Calu3 (cell line): Measurements from ENCODE around the gene BIRC5. TPM values are rescaled to one million over a fixed set of nuclear protein-coding genes. Genes with fewer than 3 reads are reported as not detected.

Experiments
- BruUV-seq: library from RNA; stranded (reverse); fragments of 400-500 nt; replicated peaks from 2 replicates; lab custom pipeline; 2021; lab: Mats Ljungman, UMichigan
- CTCF ChIA-PET: fragments of 300-600 bp; sonication (Branson Sonifier 250); formaldehyde crosslinking; loops from one replicate; lab custom pipeline; 2022; ENCODE audit warnings: antibody characterized with exemption; lab: Charles Lee
- DNase-seq: peaks from one replicate; pipeline ENCODE4 v3.0.0; 2022
- H3K27ac Mint-ChIP-seq: one replicate; pipeline ENCODE4 v1.8.0; 2022; ENCODE audit warnings: mixed read lengths; ENCODE audit not compliant: unreplicated experiment
- H3K27me3 Mint-ChIP-seq: one replicate; pipeline ENCODE4 v1.8.0; 2022; ENCODE audit warnings: mixed read lengths; ENCODE audit not compliant: unreplicated experiment
- H3K36me3 Mint-ChIP-seq: one replicate; pipeline ENCODE4 v1.8.0; 2022; ENCODE audit warnings: mild to moderate bottlenecking, moderate library complexity, mixed read lengths; ENCODE audit not compliant: insufficient read depth, unreplicated experiment
- H3K4me1 Mint-ChIP-seq: one replicate; pipeline ENCODE4 v1.8.0; 2022; ENCODE audit warnings: mild to moderate bottlenecking, low read depth, mixed read lengths; ENCODE audit not compliant: unreplicated experiment
- H3K4me3 Mint-ChIP-seq: one replicate; pipeline ENCODE4 v1.8.0; 2022; ENCODE audit warnings: mild to moderate bottlenecking, low read depth, moderate library complexity, mixed read lengths; ENCODE audit not compliant: unreplicated experiment
- H3K9me3 Mint-ChIP-seq: one replicate; pipeline ENCODE4 v1.8.0; 2022; ENCODE audit warnings: low read depth, mixed read lengths; ENCODE audit not compliant: unreplicated experiment
- CTCF ChIP-seq: fragments of 200-600 bp; IDR thresholded peaks from one replicate; pipeline ENCODE4 v1.8.0; 2022; ENCODE audit warnings: antibody characterized with exemption; ENCODE audit not compliant: unreplicated experiment
- intact Hi-C: fragments of 100-400 bp; cut with micrococcal nuclease; formaldehyde crosslinking; loops from one replicate; pipeline ENCODE4 v1.10.0; 2022; ENCODE audit not compliant: unreplicated experiment
- total RNA-seq: library from RNA; stranded (reverse); gene quantifications from 2 replicates; pipeline ENCODE4 v1.2.3, GENCODE V29; 2022

BIRC5 gene
- total RNA-seq, 1 experiment from 2014 or later, result 58.5 TPM

- BruUV-seq, result no TSS peak
- H3K4me3 Mint-ChIP-seq, result no peak overlapping the region
- CTCF ChIA-PET, result no interaction called here
- peaks cover 18% of the 10 kb centered on the region for H3K36me3 Mint-ChIP-seq
- H3K9me3 Mint-ChIP-seq, result no peaks in the 10 kb centered on the region
- no peak for TF ChIP-seq CTCF
- no peak overlapping the region for H3K27ac Mint-ChIP-seq
- DNase-seq, result no peak
- intact Hi-C loops, result no loop called here
- no peaks in the 10 kb centered on the region for H3K27me3 Mint-ChIP-seq
- no peaks in the 10 kb centered on the region for H3K4me1 Mint-ChIP-seq
These were observed 3.0 kb upstream of the BIRC5 start for GRCh38 chr17:78211032-78211431.

- H3K27ac Mint-ChIP-seq, result peak overlapping the region; percentile 47
These were observed 631 bp downstream of the BIRC5 start for GRCh38 chr17:78214706-78215061.

GRCh38 chr17:78219396-78220150 lies 5.5 kb downstream of the BIRC5 start:
- BruUV-seq, result no TSS peak
- H3K4me3 Mint-ChIP-seq, result no peak overlapping the region
- DNase-seq, result no peak

More at GRCh38 chr17:78214706-78215061, 631 bp downstream of the BIRC5 start:
- no peak for DNase-seq
- Mint-ChIP-seq H3K27me3 (no peaks in the 10 kb centered on the region), H3K9me3 (no peaks in the 10 kb centered on the region), H3K4me1 (no peaks in the 10 kb centered on the region), H3K36me3 (peaks cover 41% of the 10 kb centered on the region), H3K4me3 (peak overlapping the region; percentile 82)
- BruUV-seq, result TSS peak; percentile 74
- intact Hi-C loops, result no loop called here
- no peak for TF ChIP-seq CTCF
- CTCF ChIA-PET, result interaction anchor here (0.6 to 0.7 kb wide), 2 partner anchors 21 to 73 kb away, joined by 3 to 4 read pairs; no protein-coding TSS in a partner anchor

GRCh38 chr17:78223061-78223460 lies 9.0 kb downstream of the BIRC5 start:
- no peak for TF ChIP-seq CTCF
- CTCF ChIA-PET, result no interaction called here
- DNase-seq, result no peak
- peaks cover 35% of the 10 kb centered on the region for H3K36me3 Mint-ChIP-seq
- BruUV-seq, result no TSS peak
- H3K4me3 Mint-ChIP-seq, result no peak overlapping the region
- no peak overlapping the region for H3K27ac Mint-ChIP-seq
- no peaks in the 10 kb centered on the region for H3K9me3 Mint-ChIP-seq
- no peaks in the 10 kb centered on the region for H3K27me3 Mint-ChIP-seq
- no peaks in the 10 kb centered on the region for H3K4me1 Mint-ChIP-seq
- intact Hi-C loops, result no loop called here

More at GRCh38 chr17:78219396-78220150, 5.5 kb downstream of the BIRC5 start:
- intact Hi-C loops, result no loop called here
- Mint-ChIP-seq H3K27ac (no peak overlapping the region), H3K36me3 (peaks cover 50% of the 10 kb centered on the region), H3K4me1 (no peaks in the 10 kb centered on the region), H3K27me3 (no peaks in the 10 kb centered on the region), H3K9me3 (no peaks in the 10 kb centered on the region)
- CTCF ChIA-PET, result no interaction called here
- no peak for TF ChIP-seq CTCF
